Naive thymus-derived CD8-positive, alpha-beta T cell (primary cell): Measurements from ENCODE around the gene FADS2. TPM values are rescaled to one million over a fixed set of nuclear protein-coding genes. Genes with fewer than 3 reads are reported as not detected.

ENCODE experiments used
- ATAC-seq, 2 donors: fragments of 150-1000 bp; cut with Tn5 transposase in 1 of 2; sonication (Bioruptor Pico), chemical (Tn5 transposase) in 1 of 2; 1 replicate in 1 of 2; 2 replicates in 1 of 2; pipeline ENCODE4 v1.10.0; 2021; ENCODE audit warnings: mild to moderate bottlenecking in 2 of 2, moderate library complexity in 2 of 2
- POLR2A ChIA-PET: fragments of 350-600 bp; sonication (Branson Sonifier 250); formaldehyde crosslinking; loops from one replicate; lab custom pipeline; 2021; ENCODE audit warnings: antibody characterized with exemption; lab: Charles Lee
- DNase-seq, 10 donors: peaks; one replicate each; pipeline versions ENCODE4 v3.0.0 to v3.0.0-alpha.2; 2020 to 2022
- H3K27ac Mint-ChIP-seq, 10 donors: one replicate each; pipeline ENCODE4 v1.8.0; 2020 to 2022; ENCODE audit warnings: mild to moderate bottlenecking in 10 of 10, mixed read lengths in 10 of 10, moderate library complexity in 4 of 10, inconsistent platforms in 1 of 10
- H3K27me3 Mint-ChIP-seq, 5 donors: one replicate each; pipeline ENCODE4 v1.8.0; 2021 to 2022; ENCODE audit warnings: mixed read lengths in 5 of 5
- H3K36me3 Mint-ChIP-seq, 3 donors: one replicate each; pipeline ENCODE4 v1.8.0; 2020 to 2022; ENCODE audit warnings: mixed read lengths in 3 of 3, mild to moderate bottlenecking in 2 of 3, inconsistent platforms in 1 of 3
- H3K4me1 Mint-ChIP-seq, 4 donors: one replicate each; pipeline ENCODE4 v1.8.0; 2021 to 2022; ENCODE audit warnings: mixed read lengths in 4 of 4
- H3K4me3 Mint-ChIP-seq, 10 donors: one replicate each; pipeline ENCODE4 v1.8.0; 2020 to 2022; ENCODE audit warnings: mild to moderate bottlenecking in 10 of 10, mixed read lengths in 10 of 10, moderate library complexity in 6 of 10, inconsistent platforms in 1 of 10
- H3K9me3 Mint-ChIP-seq, 9 donors: one replicate each; pipeline ENCODE4 v1.8.0; 2020 to 2022; ENCODE audit warnings: mixed read lengths in 9 of 9, mild to moderate bottlenecking in 3 of 9, inconsistent platforms in 1 of 9, moderate library complexity in 1 of 9
- polyA plus RNA-seq, 3 donors: library from polyadenylated mRNA; unstranded; fragments of 300-500 nt; fragmentation: Illumina TruSeq; gene quantifications; one replicate each; pipeline ENCODE4 v1.2.3, GENCODE V29; 2021
- total RNA-seq, 8 experiments: library from RNA in 2 of 8; stranded (reverse) in 2 of 8; gene quantifications; one replicate each; pipeline ENCODE4 v1.2.3 and lab custom pipeline; 2021 to 2026

Gene FADS2
- total and polyA plus RNA-seq, 5 experiments from 2014 or later, result 0.06 to 9.6 (median 4.2) TPM; not detected in 2

GRCh38 chr11:61899146-61899841, 71.2 kb downstream of the FADS2 start:
- H3K4me1 Mint-ChIP-seq, result peaks cover 4 to 11% (median 6%) of the 10 kb centered on the region in 4 donors
- H3K4me3 Mint-ChIP-seq, result peak overlapping the region in 1 of 10 donors; percentile 22

GRCh38 chr11:61900251-61900650, 72.2 kb downstream of the FADS2 start:
- POLR2A ChIA-PET, result interaction anchor here (0.6 to 2.6 kb wide), 3 partner anchors 47 to 182 kb away, joined by 3 to 16 read pairs (median 4); no protein-coding TSS in a partner anchor
- H3K4me3 Mint-ChIP-seq, result no peak overlapping the region

More at GRCh38 chr11:61899146-61899841, 71.2 kb downstream of the FADS2 start:
- DNase-seq, result peak; percentile 84 to 97 (median 93)
- H3K36me3 Mint-ChIP-seq, result no peaks in the 10 kb centered on the region
- H3K27ac Mint-ChIP-seq, result peak overlapping the region; percentile 6 to 94 (median 70)
- H3K27me3 Mint-ChIP-seq, result peaks cover 0 to 13% (median 4%) of the 10 kb centered on the region in 5 donors
- ATAC-seq, result peak; percentile 95 to 96
- POLR2A ChIA-PET, result interaction anchor here (1.1 to 2.6 kb wide), 3 partner anchors 48 to 183 kb away, joined by 3 to 16 read pairs (median 10); partner anchors contain the start of gene FTH1
- H3K9me3 Mint-ChIP-seq, result no peaks in the 10 kb centered on the region

DNA sequence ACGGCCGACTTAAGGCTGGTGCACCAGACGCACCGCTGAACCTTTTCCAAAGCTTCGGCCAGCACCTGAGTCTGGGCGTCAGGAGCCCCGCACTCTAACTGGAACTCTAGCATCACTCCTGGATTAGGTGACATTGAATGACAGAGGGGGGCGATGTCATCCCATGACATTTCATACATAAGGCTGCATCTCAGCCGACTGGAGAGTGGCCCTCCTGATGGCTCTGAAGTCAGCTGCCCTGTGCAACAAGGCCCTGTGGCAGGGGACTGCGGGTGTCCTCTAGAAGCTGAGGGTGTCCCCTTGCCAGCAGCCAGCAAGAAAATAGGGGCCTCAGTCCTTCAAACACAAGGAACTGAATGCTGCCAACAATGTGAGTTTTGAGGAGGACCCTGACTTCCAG, 73.3 kb downstream of the FADS2 start:
- ATAC-seq (no peak), DNase-seq (no peak)
- peaks cover 0 to 13% (median 4%) of the 10 kb centered on the region in 5 donors for H3K27me3 Mint-ChIP-seq
- H3K4me1 Mint-ChIP-seq, result peaks cover 4 to 11% (median 6%) of the 10 kb centered on the region in 4 donors
- no peak overlapping the region for H3K27ac Mint-ChIP-seq
- H3K4me3 Mint-ChIP-seq, result no peak overlapping the region
- no peaks in the 10 kb centered on the region for H3K9me3 Mint-ChIP-seq
- POLR2A ChIA-PET, result interaction anchor here (1.0 kb wide), 1 partner anchor 181 kb away, joined by 3 read pairs; no protein-coding TSS in a partner anchor
- H3K36me3 Mint-ChIP-seq, result no peaks in the 10 kb centered on the region

More at GRCh38 chr11:61900251-61900650, 72.2 kb downstream of the FADS2 start:
- Mint-ChIP-seq H3K36me3 (no peaks in the 10 kb centered on the region), H3K27me3 (peaks cover 0 to 13% (median 4%) of the 10 kb centered on the region in 5 donors), H3K27ac (no peak overlapping the region), H3K9me3 (no peaks in the 10 kb centered on the region), H3K4me1 (peaks cover 4 to 11% (median 6%) of the 10 kb centered on the region in 4 donors)
- DNase-seq (no peak), ATAC-seq (no peak)

DNA sequence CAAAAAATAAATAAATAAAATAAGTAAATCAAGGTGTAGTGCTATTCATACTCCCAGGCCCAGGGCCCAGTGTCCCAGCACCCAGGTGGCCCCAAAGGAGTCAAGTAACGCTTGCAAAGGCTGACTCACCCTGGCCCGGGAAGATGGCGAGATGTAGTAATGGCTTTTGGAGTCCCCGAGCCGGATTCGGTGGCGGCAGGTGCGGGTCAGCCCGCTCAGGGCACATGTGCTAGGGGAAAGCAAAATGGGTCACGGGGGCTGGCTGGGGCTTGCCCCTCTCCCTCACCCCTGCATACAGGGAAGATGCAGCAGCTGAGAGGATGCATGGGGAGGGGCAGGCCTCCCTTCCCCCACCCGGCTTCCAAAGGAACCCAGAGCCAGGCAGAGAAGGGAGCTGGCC, 74.2 kb downstream of the FADS2 start:
- POLR2A ChIA-PET, result no interaction called here

DNA sequence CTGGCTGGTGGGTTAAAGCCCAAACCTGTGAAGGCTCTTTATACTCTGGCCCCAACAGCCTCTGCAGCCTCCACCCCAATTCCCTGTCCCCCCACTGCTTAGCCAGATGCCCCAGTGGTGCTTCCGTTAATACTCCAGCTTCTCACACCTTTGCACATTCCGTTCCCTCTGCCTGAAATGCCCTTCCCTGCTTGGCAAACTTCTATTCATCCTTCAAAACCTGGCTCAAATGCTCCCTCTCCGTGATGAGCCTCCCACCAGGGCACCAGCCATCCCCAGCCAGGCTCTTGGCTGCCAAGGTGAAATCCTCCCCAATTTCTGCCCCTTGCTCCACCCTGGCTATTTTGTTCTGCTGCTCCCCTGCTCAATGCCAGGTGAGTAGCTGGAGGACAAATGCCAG, 75.7 kb downstream of the FADS2 start:
- no peaks in the 10 kb centered on the region for H3K36me3 Mint-ChIP-seq
- ATAC-seq (no peak), DNase-seq (no peak)
- POLR2A ChIA-PET, result interaction anchor here (0.7 kb wide), 1 partner anchor 200 kb away, joined by 3 read pairs; no protein-coding TSS in a partner anchor
- no peak overlapping the region for H3K27ac Mint-ChIP-seq
- no peaks in the 10 kb centered on the region for H3K9me3 Mint-ChIP-seq
- H3K27me3 Mint-ChIP-seq, result peaks cover 0 to 13% (median 4%) of the 10 kb centered on the region in 5 donors
- no peak overlapping the region for H3K4me3 Mint-ChIP-seq
- H3K4me1 Mint-ChIP-seq, result peaks cover 4 to 7% (median 5%) of the 10 kb centered on the region in 4 donors

More for the DNA sequence above, 74.2 kb downstream of the FADS2 start:
- Mint-ChIP-seq H3K4me1 (peaks cover 4 to 11% (median 6%) of the 10 kb centered on the region in 4 donors), H3K27me3 (peaks cover 0 to 13% (median 4%) of the 10 kb centered on the region in 5 donors), H3K36me3 (no peaks in the 10 kb centered on the region), H3K9me3 (no peaks in the 10 kb centered on the region), H3K27ac (peak overlapping the region in 1 of 10 donors; percentile 19), H3K4me3 (no peak overlapping the region)
- ATAC-seq, result no peak
- DNase-seq, result no peak

DNA sequence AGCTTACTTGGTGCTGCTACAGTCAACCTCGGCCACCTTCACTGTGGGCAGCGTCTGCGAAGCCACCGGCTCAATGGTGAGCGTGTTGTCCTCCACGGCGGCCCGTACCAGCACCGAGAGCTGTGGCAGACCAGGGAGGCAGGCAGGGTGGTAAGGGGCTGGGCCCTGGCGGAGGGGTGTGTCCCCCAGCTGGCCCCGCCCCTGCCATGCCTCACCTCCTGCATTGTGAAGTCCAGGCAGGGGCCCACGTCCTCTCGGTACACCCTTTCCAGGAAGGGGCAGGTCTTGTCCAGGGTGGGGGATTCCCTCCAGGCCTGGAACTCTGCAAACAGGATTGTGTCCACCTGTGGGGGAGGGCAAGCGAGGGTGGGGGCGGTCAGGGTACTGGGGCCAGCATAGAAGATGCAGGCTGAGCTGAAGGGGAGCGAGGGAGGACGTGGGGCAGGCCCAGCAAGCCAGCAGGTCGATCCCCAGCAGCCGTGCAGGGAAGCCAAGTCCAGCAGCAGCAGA, 76.5 kb downstream of the FADS2 start:
- no peak overlapping the region for H3K27ac Mint-ChIP-seq
- no peaks in the 10 kb centered on the region for H3K9me3 Mint-ChIP-seq
- POLR2A ChIA-PET, result no interaction called here
- ATAC-seq (no peak), DNase-seq (no peak)
- H3K4me3 Mint-ChIP-seq, result no peak overlapping the region
- H3K27me3 Mint-ChIP-seq, result peaks cover 0 to 13% (median 4%) of the 10 kb centered on the region in 5 donors
- H3K36me3 Mint-ChIP-seq, result no peaks in the 10 kb centered on the region
- no peaks in the 10 kb centered on the region for H3K4me1 Mint-ChIP-seq

GRCh38 chr11:61905067-61905696, 77.1 kb downstream of the FADS2 start:
- H3K27ac Mint-ChIP-seq, result peak overlapping the region in 1 of 10 donors; percentile 9
- ATAC-seq (no peak), DNase-seq (no peak)
- no peaks in the 10 kb centered on the region for H3K36me3 Mint-ChIP-seq
- peaks cover 0 to 13% (median 4%) of the 10 kb centered on the region in 5 donors for H3K27me3 Mint-ChIP-seq
- H3K4me3 Mint-ChIP-seq, result no peak overlapping the region
- H3K9me3 Mint-ChIP-seq, result no peaks in the 10 kb centered on the region
- H3K4me1 Mint-ChIP-seq, result no peaks in the 10 kb centered on the region
- POLR2A ChIA-PET, result no interaction called here

DNA sequence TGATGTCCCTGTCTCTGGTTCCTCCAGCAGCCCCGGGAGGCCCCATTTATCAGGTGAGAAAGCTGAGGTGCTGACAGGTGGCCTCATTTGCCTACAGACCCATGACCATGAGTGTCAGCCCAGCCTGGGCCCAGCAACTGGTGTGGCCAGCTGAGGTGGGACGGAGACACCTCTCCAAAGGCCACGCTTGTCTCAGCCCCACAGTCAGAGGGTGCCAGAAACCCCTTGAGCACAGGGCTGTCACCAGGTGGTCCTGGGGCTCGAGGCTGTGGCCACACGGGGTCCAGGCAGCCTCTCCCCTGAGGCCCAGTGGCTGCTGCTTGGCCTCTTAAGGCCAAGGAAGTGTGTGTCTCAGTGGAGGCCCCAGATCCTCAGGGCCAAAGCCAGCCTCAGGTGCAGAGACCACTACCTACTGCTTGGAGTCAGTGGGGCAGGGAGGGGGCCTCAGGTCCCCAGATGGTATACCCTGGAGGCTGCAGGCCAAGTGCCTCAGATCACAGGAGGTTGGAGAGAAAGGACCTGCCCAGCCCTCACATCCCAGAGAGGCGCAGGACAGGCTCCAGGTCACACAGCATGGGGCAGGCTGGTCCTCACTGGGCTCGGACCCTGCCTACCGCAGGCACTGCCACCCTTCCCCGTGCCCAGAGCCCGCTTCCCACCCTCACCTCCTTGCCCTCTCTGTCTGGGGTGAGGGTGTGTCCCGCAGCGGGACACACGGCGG, 77.9 kb downstream of the FADS2 start:
- no peaks in the 10 kb centered on the region for H3K4me1 Mint-ChIP-seq
- DNase-seq (no peak), ATAC-seq (no peak)
- peaks cover 0 to 13% (median 4%) of the 10 kb centered on the region in 5 donors for H3K27me3 Mint-ChIP-seq
- H3K4me3 Mint-ChIP-seq, result no peak overlapping the region
- H3K9me3 Mint-ChIP-seq, result no peaks in the 10 kb centered on the region
- H3K36me3 Mint-ChIP-seq, result no peaks in the 10 kb centered on the region
- POLR2A ChIA-PET, result no interaction called here
- H3K27ac Mint-ChIP-seq, result no peak overlapping the region

GRCh38 chr11:61906522-61906909, 78.4 kb downstream of the FADS2 start:
- Mint-ChIP-seq H3K9me3 (no peaks in the 10 kb centered on the region), H3K27me3 (peaks cover 0 to 14% (median 4%) of the 10 kb centered on the region in 5 donors), H3K36me3 (no peaks in the 10 kb centered on the region), H3K27ac (no peak overlapping the region), H3K4me3 (no peak overlapping the region), H3K4me1 (no peaks in the 10 kb centered on the region)
- POLR2A ChIA-PET, result no interaction called here
- no peak for ATAC-seq
- no peak for DNase-seq

DNA sequence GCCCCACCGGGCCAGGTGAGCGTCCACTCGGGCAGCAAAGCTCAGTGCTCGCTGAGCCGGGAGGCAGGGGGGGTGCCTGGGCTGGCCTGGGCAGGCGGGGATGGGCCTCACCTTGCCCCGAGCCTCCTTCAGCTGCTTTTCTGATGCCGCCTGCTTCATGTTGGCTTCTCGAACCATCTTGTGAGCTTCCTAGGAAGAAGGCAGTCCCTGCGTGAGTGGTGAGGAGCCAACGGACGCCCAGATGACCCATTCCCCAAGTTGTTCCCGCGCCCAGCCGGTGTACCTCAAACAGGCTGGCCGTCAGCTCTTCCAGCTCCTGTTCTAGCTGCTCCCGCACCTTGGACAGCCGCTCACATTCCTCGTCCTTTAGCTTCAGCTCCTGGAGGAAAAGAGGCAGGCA, 79.2 kb downstream of the FADS2 start:
- ATAC-seq, result no peak
- DNase-seq, result no peak
- Mint-ChIP-seq H3K9me3 (no peaks in the 10 kb centered on the region), H3K36me3 (no peaks in the 10 kb centered on the region), H3K4me1 (peaks cover 0 to 3% (median 0%) of the 10 kb centered on the region in 4 donors), H3K27me3 (peaks cover 0 to 22% (median 4%) of the 10 kb centered on the region in 5 donors), H3K27ac (no peak overlapping the region), H3K4me3 (peak overlapping the region in 1 of 10 donors; percentile 8)
- POLR2A ChIA-PET, result no interaction called here

- Mint-ChIP-seq H3K27me3 (peaks cover 3 to 29% (median 8%) of the 10 kb centered on the region in 5 donors), H3K27ac (no peak overlapping the region), H3K4me1 (peaks cover 0 to 8% (median 0%) of the 10 kb centered on the region in 4 donors), H3K4me3 (no peak overlapping the region), H3K9me3 (no peaks in the 10 kb centered on the region), H3K36me3 (no peaks in the 10 kb centered on the region)
- DNase-seq (no peak), ATAC-seq (no peak)
- POLR2A ChIA-PET, result no interaction called here
Measured at GRCh38 chr11:61907871-61908729, 80.0 kb downstream of the FADS2 start.
